ENCODE data around the gene USP3. TPM values are rescaled to one million over a fixed set of nuclear protein-coding genes. Genes with fewer than 3 reads are reported as not detected.

The USP3 gene
- total and polyA plus RNA-seq, 2 of the 13 experiments (the other 11 are each of a cell fraction or from before 2014, with no cell fraction given) = 14.3 to 61.2 TPM

DNA sequence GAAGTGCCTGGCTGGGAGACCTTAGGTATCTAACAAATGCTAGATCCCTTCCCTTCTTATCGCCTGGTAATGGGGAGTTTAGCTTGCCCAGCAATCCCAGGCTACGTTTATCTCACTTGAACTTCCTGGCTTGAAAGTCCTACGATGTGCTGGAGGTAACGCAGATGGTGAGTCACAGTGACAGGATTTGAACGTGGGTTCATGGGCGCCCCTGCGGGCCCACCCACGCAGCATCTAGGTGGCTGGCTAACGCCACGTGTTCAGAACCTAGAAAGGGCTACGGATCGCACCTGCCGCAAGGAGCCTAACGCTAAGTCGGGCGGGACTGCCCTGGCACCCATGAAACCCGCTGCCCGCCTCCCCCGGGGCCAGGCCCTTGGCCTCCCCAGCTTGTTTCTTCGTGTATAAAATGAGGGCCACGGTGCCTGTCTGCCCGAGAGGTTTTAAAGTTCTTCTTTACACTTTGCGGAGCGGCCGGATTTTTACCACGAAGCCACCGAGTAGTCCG, 600 bp upstream of the USP3 start (continued):
- TF ChIP-seq, protein P1, sequence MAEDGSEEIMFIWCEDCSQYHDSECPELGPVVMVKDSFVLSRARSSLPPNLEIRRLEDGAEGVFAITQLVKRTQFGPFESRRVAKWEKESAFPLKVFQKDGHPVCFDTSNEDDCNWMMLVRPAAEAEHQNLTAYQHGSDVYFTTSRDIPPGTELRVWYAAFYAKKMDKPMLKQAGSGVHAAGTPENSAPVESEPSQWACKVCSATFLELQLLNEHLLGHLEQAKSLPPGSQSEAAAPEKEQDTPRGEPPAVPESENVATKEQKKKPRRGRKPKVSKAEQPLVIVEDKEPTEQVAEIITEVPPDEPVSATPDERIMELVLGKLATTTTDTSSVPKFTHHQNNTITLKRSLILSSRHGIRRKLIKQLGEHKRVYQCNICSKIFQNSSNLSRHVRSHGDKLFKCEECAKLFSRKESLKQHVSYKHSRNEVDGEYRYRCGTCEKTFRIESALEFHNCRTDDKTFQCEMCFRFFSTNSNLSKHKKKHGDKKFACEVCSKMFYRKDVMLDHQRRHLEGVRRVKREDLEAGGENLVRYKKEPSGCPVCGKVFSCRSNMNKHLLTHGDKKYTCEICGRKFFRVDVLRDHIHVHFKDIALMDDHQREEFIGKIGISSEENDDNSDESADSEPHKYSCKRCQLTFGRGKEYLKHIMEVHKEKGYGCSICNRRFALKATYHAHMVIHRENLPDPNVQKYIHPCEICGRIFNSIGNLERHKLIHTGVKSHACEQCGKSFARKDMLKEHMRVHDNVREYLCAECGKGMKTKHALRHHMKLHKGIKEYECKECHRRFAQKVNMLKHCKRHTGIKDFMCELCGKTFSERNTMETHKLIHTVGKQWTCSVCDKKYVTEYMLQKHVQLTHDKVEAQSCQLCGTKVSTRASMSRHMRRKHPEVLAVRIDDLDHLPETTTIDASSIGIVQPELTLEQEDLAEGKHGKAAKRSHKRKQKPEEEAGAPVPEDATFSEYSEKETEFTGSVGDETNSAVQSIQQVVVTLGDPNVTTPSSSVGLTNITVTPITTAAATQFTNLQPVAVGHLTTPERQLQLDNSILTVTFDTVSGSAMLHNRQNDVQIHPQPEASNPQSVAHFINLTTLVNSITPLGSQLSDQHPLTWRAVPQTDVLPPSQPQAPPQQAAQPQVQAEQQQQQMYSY (CRISPR knock-in tag; IDR thresholded peaks at IDR 0.05) = no peak
- TF ChIP-seq DMAP1 (CRISPR knock-in tag; IDR thresholded peaks at IDR 0.05) (peak; percentile 80), ZNF780A (CRISPR knock-in tag; IDR thresholded peaks at IDR 0.05) (no peak), FOXC1 (CRISPR knock-in tag; IDR thresholded peaks at IDR 0.05; ENCODE audit: borderline replicate concordance) (no peak), ZNF878 (CRISPR knock-in tag; IDR thresholded peaks at IDR 0.05) (no peak), HMG20A (CRISPR knock-in tag; IDR thresholded peaks at IDR 0.05; ENCODE audit: borderline replicate concordance) (no peak), SIN3A (IDR thresholded peaks at IDR 0.05; ENCODE audit: borderline replicate concordance, low read depth, low read length) (no peak), HNF4G (IDR thresholded peaks at IDR 0.05; ENCODE audit: borderline replicate concordance, low read depth, low read length) (no peak), HNF4G (CRISPR knock-in tag; IDR thresholded peaks at IDR 0.05; ENCODE audit: borderline replicate concordance, low read depth) (no peak), ZNF335 (CRISPR knock-in tag; IDR thresholded peaks at IDR 0.05) (no peak), MBNL3 (CRISPR knock-in tag; conservative IDR thresholded peaks at IDR 0.05) (no peak), ZNF180 (CRISPR knock-in tag; IDR thresholded peaks at IDR 0.05; ENCODE audit: borderline replicate concordance, low read depth) (no peak), YEATS2 (CRISPR knock-in tag; IDR thresholded peaks at IDR 0.05; ENCODE audit: borderline replicate concordance) (no peak)
- TF ChIP-seq, protein P2, sequence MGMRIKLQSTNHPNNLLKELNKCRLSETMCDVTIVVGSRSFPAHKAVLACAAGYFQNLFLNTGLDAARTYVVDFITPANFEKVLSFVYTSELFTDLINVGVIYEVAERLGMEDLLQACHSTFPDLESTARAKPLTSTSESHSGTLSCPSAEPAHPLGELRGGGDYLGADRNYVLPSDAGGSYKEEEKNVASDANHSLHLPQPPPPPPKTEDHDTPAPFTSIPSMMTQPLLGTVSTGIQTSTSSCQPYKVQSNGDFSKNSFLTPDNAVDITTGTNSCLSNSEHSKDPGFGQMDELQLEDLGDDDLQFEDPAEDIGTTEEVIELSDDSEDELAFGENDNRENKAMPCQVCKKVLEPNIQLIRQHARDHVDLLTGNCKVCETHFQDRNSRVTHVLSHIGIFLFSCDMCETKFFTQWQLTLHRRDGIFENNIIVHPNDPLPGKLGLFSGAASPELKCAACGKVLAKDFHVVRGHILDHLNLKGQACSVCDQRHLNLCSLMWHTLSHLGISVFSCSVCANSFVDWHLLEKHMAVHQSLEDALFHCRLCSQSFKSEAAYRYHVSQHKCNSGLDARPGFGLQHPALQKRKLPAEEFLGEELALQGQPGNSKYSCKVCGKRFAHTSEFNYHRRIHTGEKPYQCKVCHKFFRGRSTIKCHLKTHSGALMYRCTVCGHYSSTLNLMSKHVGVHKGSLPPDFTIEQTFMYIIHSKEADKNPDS (CRISPR knock-in tag; IDR thresholded peaks at IDR 0.05) = 0 out of 2 replicates have a peak, but pooled peaks have one; percentile 6
- TF ChIP-seq, protein P3, sequence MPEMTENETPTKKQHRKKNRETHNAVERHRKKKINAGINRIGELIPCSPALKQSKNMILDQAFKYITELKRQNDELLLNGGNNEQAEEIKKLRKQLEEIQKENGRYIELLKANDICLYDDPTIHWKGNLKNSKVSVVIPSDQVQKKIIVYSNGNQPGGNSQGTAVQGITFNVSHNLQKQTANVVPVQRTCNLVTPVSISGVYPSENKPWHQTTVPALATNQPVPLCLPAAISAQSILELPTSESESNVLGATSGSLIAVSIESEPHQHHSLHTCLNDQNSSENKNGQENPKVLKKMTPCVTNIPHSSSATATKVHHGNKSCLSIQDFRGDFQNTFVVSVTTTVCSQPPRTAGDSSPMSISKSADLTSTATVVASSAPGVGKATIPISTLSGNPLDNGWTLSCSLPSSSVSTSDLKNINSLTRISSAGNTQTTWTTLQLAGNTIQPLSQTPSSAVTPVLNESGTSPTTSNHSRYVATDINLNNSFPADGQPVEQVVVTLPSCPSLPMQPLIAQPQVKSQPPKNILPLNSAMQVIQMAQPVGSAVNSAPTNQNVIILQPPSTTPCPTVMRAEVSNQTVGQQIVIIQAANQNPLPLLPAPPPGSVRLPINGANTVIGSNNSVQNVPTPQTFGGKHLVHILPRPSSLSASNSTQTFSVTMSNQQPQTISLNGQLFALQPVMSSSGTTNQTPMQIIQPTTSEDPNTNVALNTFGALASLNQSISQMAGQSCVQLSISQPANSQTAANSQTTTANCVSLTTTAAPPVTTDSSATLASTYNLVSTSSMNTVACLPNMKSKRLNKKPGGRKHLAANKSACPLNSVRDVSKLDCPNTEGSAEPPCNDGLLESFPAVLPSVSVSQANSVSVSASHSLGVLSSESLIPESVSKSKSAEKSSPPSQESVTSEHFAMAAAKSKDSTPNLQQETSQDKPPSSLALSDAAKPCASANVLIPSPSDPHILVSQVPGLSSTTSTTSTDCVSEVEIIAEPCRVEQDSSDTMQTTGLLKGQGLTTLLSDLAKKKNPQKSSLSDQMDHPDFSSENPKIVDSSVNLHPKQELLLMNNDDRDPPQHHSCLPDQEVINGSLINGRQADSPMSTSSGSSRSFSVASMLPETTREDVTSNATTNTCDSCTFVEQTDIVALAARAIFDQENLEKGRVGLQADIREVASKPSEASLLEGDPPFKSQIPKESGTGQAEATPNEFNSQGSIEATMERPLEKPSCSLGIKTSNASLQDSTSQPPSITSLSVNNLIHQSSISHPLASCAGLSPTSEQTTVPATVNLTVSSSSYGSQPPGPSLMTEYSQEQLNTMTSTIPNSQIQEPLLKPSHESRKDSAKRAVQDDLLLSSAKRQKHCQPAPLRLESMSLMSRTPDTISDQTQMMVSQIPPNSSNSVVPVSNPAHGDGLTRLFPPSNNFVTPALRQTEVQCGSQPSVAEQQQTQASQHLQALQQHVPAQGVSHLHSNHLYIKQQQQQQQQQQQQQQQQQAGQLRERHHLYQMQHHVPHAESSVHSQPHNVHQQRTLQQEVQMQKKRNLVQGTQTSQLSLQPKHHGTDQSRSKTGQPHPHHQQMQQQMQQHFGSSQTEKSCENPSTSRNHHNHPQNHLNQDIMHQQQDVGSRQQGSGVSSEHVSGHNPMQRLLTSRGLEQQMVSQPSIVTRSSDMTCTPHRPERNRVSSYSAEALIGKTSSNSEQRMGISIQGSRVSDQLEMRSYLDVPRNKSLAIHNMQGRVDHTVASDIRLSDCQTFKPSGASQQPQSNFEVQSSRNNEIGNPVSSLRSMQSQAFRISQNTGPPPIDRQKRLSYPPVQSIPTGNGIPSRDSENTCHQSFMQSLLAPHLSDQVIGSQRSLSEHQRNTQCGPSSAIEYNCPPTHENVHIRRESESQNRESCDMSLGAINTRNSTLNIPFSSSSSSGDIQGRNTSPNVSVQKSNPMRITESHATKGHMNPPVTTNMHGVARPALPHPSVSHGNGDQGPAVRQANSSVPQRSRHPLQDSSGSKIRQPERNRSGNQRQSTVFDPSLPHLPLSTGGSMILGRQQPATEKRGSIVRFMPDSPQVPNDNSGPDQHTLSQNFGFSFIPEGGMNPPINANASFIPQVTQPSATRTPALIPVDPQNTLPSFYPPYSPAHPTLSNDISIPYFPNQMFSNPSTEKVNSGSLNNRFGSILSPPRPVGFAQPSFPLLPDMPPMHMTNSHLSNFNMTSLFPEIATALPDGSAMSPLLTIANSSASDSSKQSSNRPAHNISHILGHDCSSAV (CRISPR knock-in tag; IDR thresholded peaks at IDR 0.05; ENCODE audit: borderline replicate concordance) = no peak

All from HepG2 (cell line).